ENCODE results near the gene TFE3.
A peak's percentile ranks its signal among the peaks of the same experiment; 100 is the strongest.

The TFE3 gene

DNA sequence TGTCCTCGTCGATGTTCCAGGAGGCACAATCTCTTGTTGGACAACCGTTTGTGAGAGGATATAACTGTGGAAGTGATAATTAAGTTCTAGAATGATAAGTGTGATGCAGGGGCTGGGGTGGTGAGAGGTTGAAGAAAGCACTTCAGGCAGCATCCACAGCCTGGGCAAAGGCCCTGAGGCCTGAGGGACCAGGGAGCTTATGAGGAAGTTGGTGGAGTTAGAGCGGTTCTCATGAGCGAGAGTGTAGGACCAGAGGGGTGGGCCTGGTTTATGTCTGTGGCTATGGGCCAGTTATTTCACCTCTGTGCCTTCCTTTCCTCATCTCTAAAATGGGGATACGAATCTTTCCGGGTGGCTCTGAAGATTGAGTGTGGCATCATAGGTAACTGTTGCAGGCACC lies 18.3 kb upstream of the TFE3 start:
- Histone ChIP-seq H3K27ac (ENCODE audit: insufficient read depth, low read depth, low read length, poor library complexity, severe bottlenecking) (no peak overlapping the region), H3K4me3 (ENCODE audit: insufficient read depth, low read depth, low read length) (no peak overlapping the region)
- 92 to 93% methylated on average over 7 of the region's 7 CpGs for WGBS, 2 experiments

DNA sequence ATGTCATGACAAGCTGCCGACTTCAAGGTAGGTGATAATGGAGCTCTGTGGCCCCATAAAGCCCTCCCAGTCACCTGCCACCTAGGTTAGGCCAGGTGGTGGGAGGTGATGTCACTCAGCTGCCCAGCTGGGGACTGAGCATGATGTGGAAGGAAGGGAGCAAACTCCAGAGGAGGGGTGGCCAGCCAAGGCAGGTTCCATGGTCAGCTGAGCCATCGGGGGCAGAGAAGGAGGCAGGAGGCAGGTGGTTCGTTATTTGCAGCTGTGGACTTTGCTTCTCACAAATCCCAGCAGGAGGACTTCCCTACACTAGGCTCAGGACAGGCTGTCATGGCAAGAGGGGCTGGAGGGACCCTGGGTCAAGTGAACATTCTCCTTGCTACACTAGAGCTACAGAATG lies 17.8 kb upstream of the TFE3 start:
- no peaks in the 10 kb centered on the region for H3K9me3 ChIP-seq (ENCODE audit: control insufficient read depth, low read length)
- 93 to 95% methylated on average over 3 of the region's 3 CpGs for WGBS, 2 experiments
- no peak overlapping the region for H3K27ac ChIP-seq (ENCODE audit: insufficient read depth, low read depth, low read length, poor library complexity, severe bottlenecking)

More for the DNA sequence above, 18.3 kb upstream of the TFE3 start:
- Histone ChIP-seq H3K36me3 (ENCODE audit: control insufficient read depth, insufficient read depth, low read length) (no peaks in the 10 kb centered on the region), H3K9me3 (ENCODE audit: control insufficient read depth, low read length) (no peaks in the 10 kb centered on the region), H3K4me1 (ENCODE audit: control insufficient read depth, insufficient read depth, low read length) (no peaks in the 10 kb centered on the region), H3K27me3 (ENCODE audit: control insufficient read depth, insufficient read depth, low read length, poor library complexity, severe bottlenecking) (no peaks in the 10 kb centered on the region)

DNA sequence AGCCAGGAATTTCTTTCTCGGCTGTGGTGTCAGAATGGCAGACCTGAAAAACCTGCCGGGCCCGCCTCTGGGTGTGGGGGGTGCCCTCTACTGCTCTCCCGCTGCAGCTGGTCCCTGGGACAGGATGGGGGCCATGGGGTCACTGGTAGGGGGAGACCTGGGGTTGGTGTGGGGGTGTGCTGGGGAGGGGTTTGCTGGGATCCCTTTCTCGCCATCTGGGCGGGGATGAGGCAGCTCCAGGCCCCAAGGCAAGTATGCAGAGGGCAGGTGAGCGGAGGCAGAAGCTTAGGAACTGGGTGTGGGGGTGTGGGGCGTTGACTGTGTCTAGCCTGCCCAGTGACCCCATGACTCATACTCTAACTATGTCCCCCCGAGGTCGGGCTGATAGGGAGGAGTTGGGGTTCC lies 16.5 kb upstream of the TFE3 start:
- H3K27me3 ChIP-seq (ENCODE audit: control insufficient read depth, insufficient read depth, low read length, poor library complexity, severe bottlenecking) = no peaks in the 10 kb centered on the region
- no peaks in the 10 kb centered on the region for H3K9me3 ChIP-seq (ENCODE audit: control insufficient read depth, low read length)
- no peak overlapping the region for H3K27ac ChIP-seq (ENCODE audit: insufficient read depth, low read depth, low read length, poor library complexity, severe bottlenecking)
- WGBS, 2 experiments = 80 to 82% methylated on average over 10 of the region's 10 CpGs
- no peaks in the 10 kb centered on the region for H3K36me3 ChIP-seq (ENCODE audit: control insufficient read depth, insufficient read depth, low read length)
- H3K4me3 ChIP-seq (ENCODE audit: insufficient read depth, low read depth, low read length) = no peak overlapping the region
- H3K4me1 ChIP-seq (ENCODE audit: control insufficient read depth, insufficient read depth, low read length) = no peaks in the 10 kb centered on the region

More for the DNA sequence above, 17.8 kb upstream of the TFE3 start:
- H3K27me3 ChIP-seq (ENCODE audit: control insufficient read depth, insufficient read depth, low read length, poor library complexity, severe bottlenecking) = no peaks in the 10 kb centered on the region
- no peak overlapping the region for H3K4me3 ChIP-seq (ENCODE audit: insufficient read depth, low read depth, low read length)
- H3K36me3 ChIP-seq (ENCODE audit: control insufficient read depth, insufficient read depth, low read length) = no peaks in the 10 kb centered on the region
- H3K4me1 ChIP-seq (ENCODE audit: control insufficient read depth, insufficient read depth, low read length) = no peaks in the 10 kb centered on the region

DNA sequence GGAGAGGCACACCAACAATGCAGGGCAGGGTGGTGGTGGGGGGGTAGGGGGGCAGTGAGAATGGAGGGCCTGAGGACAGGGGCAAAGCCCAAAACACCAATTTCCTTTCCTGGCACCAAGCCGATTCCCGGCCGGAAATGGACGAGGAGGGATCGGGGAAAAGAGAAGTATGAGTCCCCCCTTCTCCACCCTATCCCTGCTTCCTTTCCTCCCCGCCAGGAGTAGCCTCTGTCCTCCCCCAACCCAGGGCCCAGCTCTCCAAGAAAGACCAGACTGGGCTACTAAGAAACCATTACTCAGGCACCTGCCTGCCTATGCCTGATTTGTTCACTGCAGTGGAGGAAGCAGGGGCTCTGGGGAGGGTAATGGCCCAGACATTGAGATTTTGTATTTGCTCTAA lies 16.0 kb upstream of the TFE3 start:
- H3K27me3 ChIP-seq (ENCODE audit: control insufficient read depth, insufficient read depth, low read length, poor library complexity, severe bottlenecking) = no peaks in the 10 kb centered on the region
- H3K4me3 ChIP-seq (ENCODE audit: insufficient read depth, low read depth, low read length) = no peak overlapping the region
- no peaks in the 10 kb centered on the region for H3K4me1 ChIP-seq (ENCODE audit: control insufficient read depth, insufficient read depth, low read length)
- no peak overlapping the region for H3K27ac ChIP-seq (ENCODE audit: insufficient read depth, low read depth, low read length, poor library complexity, severe bottlenecking)
- H3K36me3 ChIP-seq (ENCODE audit: control insufficient read depth, insufficient read depth, low read length) = no peaks in the 10 kb centered on the region
- no peaks in the 10 kb centered on the region for H3K9me3 ChIP-seq (ENCODE audit: control insufficient read depth, low read length)
- WGBS, 2 experiments = 55 to 79% methylated on average over 3 to 6 of the region's 6 CpGs

DNA sequence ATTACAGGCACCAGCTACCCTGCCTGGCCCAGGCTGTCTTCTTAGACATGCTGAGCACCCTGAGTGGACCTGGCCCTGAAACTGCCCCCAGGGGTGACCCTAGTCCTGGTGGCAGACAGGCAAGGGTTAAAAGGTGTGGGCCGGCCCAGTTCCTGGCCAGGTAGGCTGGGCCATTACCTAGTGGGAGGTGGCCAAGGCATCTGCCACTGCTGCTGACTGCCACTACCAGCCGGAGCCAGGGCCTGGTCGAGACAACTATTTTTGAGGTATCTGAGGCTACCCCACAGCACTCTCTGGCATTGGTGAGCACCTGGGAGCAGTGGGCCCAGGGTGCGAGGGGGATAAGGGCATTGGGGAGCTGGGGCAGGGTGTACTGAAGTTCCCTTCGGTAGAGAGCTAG lies 15.6 kb upstream of the TFE3 start, which contains the start of gene CCDC120:
Gene CCDC120 (plus strand): TSS at position 206 of the 400 bp plus-strand sequence. CDS start 3,043 bp downstream, outside the sequence.
- H3K9me3 ChIP-seq (ENCODE audit: control insufficient read depth, low read length) = no peaks in the 10 kb centered on the region
- 35 to 41% methylated on average over 5 of the region's 5 CpGs for WGBS, 2 experiments
- H3K36me3 ChIP-seq (ENCODE audit: control insufficient read depth, insufficient read depth, low read length) = no peaks in the 10 kb centered on the region
- H3K4me1 ChIP-seq (ENCODE audit: control insufficient read depth, insufficient read depth, low read length) = no peaks in the 10 kb centered on the region
- H3K4me3 ChIP-seq (ENCODE audit: insufficient read depth, low read depth, low read length) = no peak within 1 kb of the TSS
- no peak within 1 kb of the TSS for H3K27ac ChIP-seq (ENCODE audit: insufficient read depth, low read depth, low read length, poor library complexity, severe bottlenecking)
- H3K27me3 ChIP-seq (ENCODE audit: control insufficient read depth, insufficient read depth, low read length, poor library complexity, severe bottlenecking) = no peaks in the 10 kb centered on the region

DNA sequence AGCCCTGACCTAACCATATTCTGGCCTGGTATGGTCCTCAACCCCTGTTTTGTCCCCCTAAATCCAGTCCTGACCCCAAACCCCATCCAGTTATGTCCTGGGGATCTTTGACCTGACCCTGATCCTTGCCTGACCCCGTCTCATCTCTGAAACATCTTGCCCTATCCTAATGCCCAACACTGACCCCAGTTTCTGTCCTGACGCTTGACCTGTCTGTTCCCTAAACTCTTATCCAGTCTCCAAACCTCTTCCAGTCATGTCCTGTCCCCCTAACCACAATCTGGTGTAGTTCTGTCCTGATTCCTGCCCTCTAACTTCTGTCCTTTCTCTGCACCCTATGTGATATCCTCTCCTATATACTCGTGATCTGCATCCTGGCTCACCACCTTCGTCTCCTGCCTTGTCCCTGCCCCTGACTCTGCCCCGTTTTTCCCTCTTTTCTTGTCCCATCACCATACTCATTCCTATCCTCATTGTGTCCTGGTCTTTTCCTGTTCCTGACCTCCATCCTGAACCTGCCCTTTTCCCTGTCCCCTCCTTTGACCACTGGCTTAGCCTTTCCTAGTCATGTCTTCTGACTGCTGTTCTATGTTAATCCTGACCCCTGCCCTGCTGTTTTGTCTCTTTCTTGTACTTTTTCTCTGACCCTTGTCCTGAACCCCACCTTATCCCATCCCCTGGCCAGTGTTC lies 11.1 kb upstream of the TFE3 start:
- H3K27ac ChIP-seq (ENCODE audit: insufficient read depth, low read depth, low read length, poor library complexity, severe bottlenecking) = no peak overlapping the region
- no peaks in the 10 kb centered on the region for H3K36me3 ChIP-seq (ENCODE audit: control insufficient read depth, insufficient read depth, low read length)
- H3K27me3 ChIP-seq (ENCODE audit: control insufficient read depth, insufficient read depth, low read length, poor library complexity, severe bottlenecking) = no peaks in the 10 kb centered on the region
- H3K4me3 ChIP-seq (ENCODE audit: insufficient read depth, low read depth, low read length) = peak overlapping the region; percentile 61
- 84 to 86% methylated on average over 5 of the region's 5 CpGs for WGBS, 2 experiments
- H3K4me1 ChIP-seq (ENCODE audit: control insufficient read depth, insufficient read depth, low read length) = no peaks in the 10 kb centered on the region
- no peaks in the 10 kb centered on the region for H3K9me3 ChIP-seq (ENCODE audit: control insufficient read depth, low read length)

DNA sequence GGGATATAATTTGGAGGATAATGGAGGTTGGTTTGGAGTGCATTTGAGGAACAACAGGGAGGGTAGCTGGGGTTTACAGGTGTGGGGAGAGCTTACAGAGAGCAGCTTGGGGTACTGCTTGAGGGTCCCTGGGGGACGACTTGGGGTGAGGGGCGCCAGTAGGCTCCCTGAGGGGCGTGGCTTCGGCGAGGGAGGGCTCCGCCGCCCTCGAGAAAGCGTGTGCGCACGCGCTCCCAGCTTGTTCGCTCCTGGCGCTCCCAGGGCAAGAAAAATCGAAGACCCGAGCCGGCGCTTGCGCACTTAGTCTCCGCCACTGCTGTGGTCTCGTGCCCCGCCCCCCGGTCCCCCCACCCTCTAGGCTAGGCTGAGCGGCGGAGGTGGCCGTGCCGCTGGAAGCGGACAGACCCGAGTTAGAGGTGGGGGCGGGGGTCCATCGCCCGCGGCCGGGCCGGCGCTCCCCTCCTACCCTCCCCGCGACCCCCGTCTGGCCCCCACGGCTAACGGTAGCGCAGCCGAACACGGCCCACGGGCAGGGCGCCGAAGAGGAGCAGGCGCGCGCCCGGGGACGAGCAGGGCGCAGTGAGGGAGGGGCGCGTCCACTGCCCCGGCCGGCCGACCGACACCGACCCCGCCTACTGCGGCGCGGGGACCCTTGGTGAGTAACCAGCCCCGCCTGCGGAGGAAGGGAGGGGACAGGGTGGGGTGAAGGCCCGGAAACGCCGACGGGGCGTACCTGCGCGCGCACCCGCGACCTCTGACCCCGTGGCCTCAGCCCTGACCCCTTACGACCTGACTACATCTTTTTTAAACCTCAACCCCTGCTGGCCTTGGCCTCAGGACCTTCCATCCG lies 10.3 kb upstream of the TFE3 start:
- Histone ChIP-seq H3K27ac (ENCODE audit: insufficient read depth, low read depth, low read length, poor library complexity, severe bottlenecking) (peak overlapping the region; percentile 60), H3K36me3 (ENCODE audit: control insufficient read depth, insufficient read depth, low read length) (no peaks in the 10 kb centered on the region), H3K4me3 (ENCODE audit: insufficient read depth, low read depth, low read length) (peak overlapping the region; percentile 61), H3K4me1 (ENCODE audit: control insufficient read depth, insufficient read depth, low read length) (no peaks in the 10 kb centered on the region), H3K9me3 (ENCODE audit: control insufficient read depth, low read length) (no peaks in the 10 kb centered on the region), H3K27me3 (ENCODE audit: control insufficient read depth, insufficient read depth, low read length, poor library complexity, severe bottlenecking) (no peaks in the 10 kb centered on the region)
- WGBS, 2 experiments = 1% methylated on average over 75 to 79 of the region's 79 CpGs

DNA sequence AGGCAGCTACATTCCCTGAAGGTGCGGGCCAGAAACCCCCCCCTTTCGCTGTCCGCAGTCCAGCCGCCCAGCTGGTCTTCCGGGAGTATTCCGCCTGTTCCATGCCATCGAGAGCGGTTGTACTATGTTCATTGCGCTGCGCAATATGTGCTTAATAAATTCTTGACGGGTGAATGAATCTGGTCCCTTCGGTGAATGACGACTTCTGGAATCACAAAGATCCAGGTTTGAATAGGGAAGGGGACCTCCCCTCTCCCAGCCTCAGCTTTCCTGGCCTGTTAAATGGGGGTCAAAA lies 777 bp upstream of the TFE3 start:
- Histone ChIP-seq H3K27ac (ENCODE audit: insufficient read depth, low read depth, low read length, poor library complexity, severe bottlenecking) (no peak overlapping the region), H3K4me3 (ENCODE audit: insufficient read depth, low read depth, low read length) (peak overlapping the region; percentile 20), H3K9me3 (ENCODE audit: control insufficient read depth, low read length) (no peaks in the 10 kb centered on the region), H3K27me3 (ENCODE audit: control insufficient read depth, insufficient read depth, low read length, poor library complexity, severe bottlenecking) (no peaks in the 10 kb centered on the region), H3K4me1 (ENCODE audit: control insufficient read depth, insufficient read depth, low read length) (peaks cover 11% of the 10 kb centered on the region), H3K36me3 (ENCODE audit: control insufficient read depth, insufficient read depth, low read length) (no peaks in the 10 kb centered on the region)
- WGBS, 2 experiments = 35 to 38% methylated on average over 13 of the region's 13 CpGs

DNA sequence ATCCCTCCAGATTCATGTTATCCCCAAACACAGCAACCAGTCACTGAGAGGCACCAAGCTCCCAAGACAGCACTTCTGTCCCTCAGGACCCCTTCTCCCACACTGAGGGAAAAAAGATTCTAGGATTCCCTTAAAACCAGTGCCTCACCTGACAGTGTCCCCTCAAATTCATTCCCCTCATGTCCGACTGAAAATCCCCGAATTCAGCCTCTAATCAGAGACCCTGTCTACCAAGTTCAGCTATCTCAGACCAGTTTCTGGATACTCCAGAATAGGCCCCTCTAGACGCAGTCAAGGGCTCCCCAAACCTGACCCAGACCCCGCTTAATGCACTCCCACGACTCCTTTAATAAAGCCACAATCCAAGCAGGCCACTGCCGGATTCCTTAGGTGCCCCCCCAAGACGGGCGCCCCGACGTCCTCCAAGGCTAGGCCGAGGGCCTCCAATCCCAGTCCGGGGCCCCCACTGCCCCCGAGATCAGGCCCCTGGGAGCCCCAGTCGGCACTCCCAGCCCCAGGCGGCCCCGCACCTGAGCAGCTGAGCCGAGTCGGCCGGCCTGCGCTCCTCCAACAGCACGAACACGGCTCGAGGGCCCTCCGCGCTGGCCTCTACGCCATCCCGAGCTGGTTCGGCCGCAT lies 457 bp downstream of the TFE3 start:
- Histone ChIP-seq H3K36me3 (ENCODE audit: control insufficient read depth, insufficient read depth, low read length) (peaks cover 10% of the 10 kb centered on the region), H3K4me1 (ENCODE audit: control insufficient read depth, insufficient read depth, low read length) (peaks cover 11% of the 10 kb centered on the region), H3K9me3 (ENCODE audit: control insufficient read depth, low read length) (no peaks in the 10 kb centered on the region), H3K4me3 (ENCODE audit: insufficient read depth, low read depth, low read length) (peak overlapping the region; percentile 63), H3K27me3 (ENCODE audit: control insufficient read depth, insufficient read depth, low read length, poor library complexity, severe bottlenecking) (no peaks in the 10 kb centered on the region), H3K27ac (ENCODE audit: insufficient read depth, low read depth, low read length, poor library complexity, severe bottlenecking) (peak overlapping the region; percentile 17)
- 0% methylated on average over 29 of the region's 29 CpGs for WGBS, 2 experiments
